Panc1 (cell line): ENCODE results near the gene FGF4. TPM values are rescaled to one million over a fixed set of nuclear protein-coding genes. Genes with fewer than 3 reads are reported as not detected.

Experiments used
- ATAC-seq: fragments of 200-7000 bp; cut with Tn5 transposase; 2 replicates; pipeline ENCODE4 v1.9.1; 2020; ENCODE audit warnings: mild to moderate bottlenecking, moderate library complexity
- BruUV-seq: library from RNA; stranded (reverse); fragments of 400-500 nt; replicated peaks from 2 replicates; lab custom pipeline; 2021; lab: Mats Ljungman, UMichigan
- CTCF ChIA-PET: fragments of 300-600 bp; sonication (Branson Sonifier 250); formaldehyde crosslinking; loops from one replicate; lab custom pipeline; 2022; ENCODE audit warnings: antibody characterized with exemption; lab: Charles Lee
- POLR2A ChIA-PET: fragments of 300-600 bp; sonication (Branson Sonifier 250); formaldehyde crosslinking; loops from one replicate; lab custom pipeline; 2022; ENCODE audit warnings: antibody characterized with exemption; lab: Charles Lee
- DNase-seq: peaks from one replicate; pipeline ENCODE4 v3.0.0-alpha.2; 2010; ENCODE audit warnings: low read depth, low spot score
- H3K27ac ChIP-seq: 2 replicates; pipeline ENCODE4 v1.5.1; 2011; ENCODE audit warnings: mild to moderate bottlenecking, low read length, inconsistent platforms
- H3K27me3 ChIP-seq: fragments of 200-500 bp; sonication (Bioruptor generic); 2 replicates; pipeline ENCODE4 v1.6.0; 2014; ENCODE audit warnings: low read length, inconsistent platforms; ENCODE audit not compliant: control insufficient read depth, insufficient read depth
- H3K36me3 ChIP-seq: fragments of 200-500 bp; sonication (Bioruptor generic); 2 replicates; pipeline ENCODE4 v1.5.1; 2014; ENCODE audit warnings: inconsistent platforms, mild to moderate bottlenecking, low read length, moderate library complexity; ENCODE audit not compliant: control insufficient read depth, insufficient read depth
- H3K4me1 ChIP-seq: 2 replicates; pipeline ENCODE4 v1.5.1; 2011; ENCODE audit warnings: inconsistent platforms, mild to moderate bottlenecking, low read length, moderate library complexity; ENCODE audit not compliant: control insufficient read depth, insufficient read depth
- H3K4me3 ChIP-seq, 2 experiments: 2 replicates each; pipeline ENCODE4 v1.5.1; 2011 to 2012; ENCODE audit warnings: low read depth in 2 of 2, low read length in 2 of 2, mild to moderate bottlenecking in 2 of 2, inconsistent platforms in 1 of 2, moderate library complexity in 1 of 2
- H3K9me3 ChIP-seq: fragments of 200-500 bp; sonication (Bioruptor generic); 2 replicates; pipeline ENCODE4 v1.5.1; 2014; ENCODE audit warnings: low read depth, mild to moderate bottlenecking, inconsistent platforms, low read length, moderate library complexity; ENCODE audit not compliant: control insufficient read depth, insufficient read depth
- POLR2AphosphoS5 ChIP-seq: IDR thresholded peaks from 2 replicates; pipeline ENCODE4 v1.6.1; 2012; ENCODE audit warnings: mild to moderate bottlenecking, low read depth, low read length, moderate library complexity
- SIN3A ChIP-seq: IDR thresholded peaks from 2 replicates; pipeline ENCODE4 v1.6.1; 2012; ENCODE audit warnings: low read depth, mild to moderate bottlenecking, low read length, moderate library complexity, borderline replicate concordance; ENCODE audit not compliant: insufficient read depth
- TCF7L2 ChIP-seq: IDR thresholded peaks from 2 replicates; pipeline ENCODE4 v1.6.1; 2011; ENCODE audit warnings: mild to moderate bottlenecking, low read depth, low read length, inconsistent platforms
- in situ Hi-C: cut with HindIII; loops from 2 replicates; pipeline ENCODE4 v1.10.0; 2016; ENCODE audit warnings: low sequenced_read_pairs, low pct_unique_long_range_greater_than_20kb
- intact Hi-C: fragments of 100-400 bp; cut with micrococcal nuclease; formaldehyde crosslinking; loops from one replicate; pipeline ENCODE4 v1.10.0; 2022; ENCODE audit not compliant: unreplicated experiment
- total RNA-seq: library from RNA; stranded (reverse); gene quantifications from one replicate; pipeline ENCODE4 v1.2.1, GENCODE V29; 2021; ENCODE audit not compliant: unreplicated experiment
- TF ChIP-seq, protein P1 (sequence below), 2 experiments: IDR thresholded peaks; 2 replicates each; pipeline ENCODE4 v1.6.1; 2011 to 2012; ENCODE audit warnings: low read depth in 2 of 2, control low read depth in 1 of 2, low read length in 1 of 2, mild to moderate bottlenecking in 1 of 2, moderate library complexity in 1 of 2; ENCODE audit not compliant: insufficient read depth in 1 of 2
- TF ChIP-seq, protein P2 (sequence below): fragments of 450-650 bp; IDR thresholded peaks from 2 replicates; pipeline ENCODE4 v1.5.1; 2017; ENCODE audit warnings: mild to moderate bottlenecking

The FGF4 gene
- total RNA-seq, 1 experiment from 2014 or later, result not detected

DNA sequence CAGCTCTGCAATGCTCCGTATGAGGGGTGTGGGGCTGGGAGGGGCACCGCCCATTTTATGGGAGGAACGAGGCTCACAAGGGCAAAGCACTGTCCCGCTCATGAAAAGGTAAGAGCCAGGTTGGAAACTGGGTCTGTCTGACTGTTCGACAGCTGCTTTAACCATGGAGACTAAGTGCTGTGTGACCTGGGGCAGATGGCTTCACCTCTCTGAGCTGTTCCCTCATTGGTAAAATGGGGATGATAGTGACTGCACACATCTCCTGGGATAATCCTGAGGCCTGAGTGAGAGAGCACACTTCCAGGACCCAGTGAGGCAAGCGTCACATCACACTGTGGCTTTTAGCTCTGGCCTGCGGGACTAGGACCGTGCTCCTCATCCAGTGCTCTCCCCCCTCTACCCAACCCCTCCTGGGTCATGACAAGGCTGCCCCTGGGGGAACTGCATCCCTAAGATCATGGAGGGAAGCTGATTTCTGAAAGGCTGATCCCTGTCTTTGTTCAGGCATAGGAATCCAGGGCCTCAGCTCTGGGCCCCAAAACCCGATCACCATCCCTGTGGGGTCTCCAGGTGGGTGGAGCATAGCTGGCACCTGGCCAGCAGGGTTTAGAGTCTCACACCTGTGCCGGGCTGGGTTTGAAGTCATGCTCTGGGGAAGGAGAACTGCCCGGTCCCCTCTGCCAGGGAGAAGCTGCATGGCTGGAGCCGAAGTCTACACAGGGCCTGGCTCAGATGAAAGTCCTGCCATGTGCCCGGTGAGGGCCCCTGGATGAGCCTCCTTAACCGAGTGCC is 22.8 kb upstream of the FGF4 start:
- intact Hi-C loops, result no loop called here
- no peaks in the 10 kb centered on the region for H3K27me3 ChIP-seq
- no peak overlapping the region for H3K4me3 ChIP-seq
- no peaks in the 10 kb centered on the region for H3K9me3 ChIP-seq
- POLR2A ChIA-PET, result interaction anchor here (0.5 kb wide), 1 partner anchor 894 kb away, joined by 3 read pairs; the partner anchor contains the start of genes IGHMBP2 and MRPL21
- TF ChIP-seq POLR2AphosphoS5, result no peak
- TF ChIP-seq, protein P1, sequence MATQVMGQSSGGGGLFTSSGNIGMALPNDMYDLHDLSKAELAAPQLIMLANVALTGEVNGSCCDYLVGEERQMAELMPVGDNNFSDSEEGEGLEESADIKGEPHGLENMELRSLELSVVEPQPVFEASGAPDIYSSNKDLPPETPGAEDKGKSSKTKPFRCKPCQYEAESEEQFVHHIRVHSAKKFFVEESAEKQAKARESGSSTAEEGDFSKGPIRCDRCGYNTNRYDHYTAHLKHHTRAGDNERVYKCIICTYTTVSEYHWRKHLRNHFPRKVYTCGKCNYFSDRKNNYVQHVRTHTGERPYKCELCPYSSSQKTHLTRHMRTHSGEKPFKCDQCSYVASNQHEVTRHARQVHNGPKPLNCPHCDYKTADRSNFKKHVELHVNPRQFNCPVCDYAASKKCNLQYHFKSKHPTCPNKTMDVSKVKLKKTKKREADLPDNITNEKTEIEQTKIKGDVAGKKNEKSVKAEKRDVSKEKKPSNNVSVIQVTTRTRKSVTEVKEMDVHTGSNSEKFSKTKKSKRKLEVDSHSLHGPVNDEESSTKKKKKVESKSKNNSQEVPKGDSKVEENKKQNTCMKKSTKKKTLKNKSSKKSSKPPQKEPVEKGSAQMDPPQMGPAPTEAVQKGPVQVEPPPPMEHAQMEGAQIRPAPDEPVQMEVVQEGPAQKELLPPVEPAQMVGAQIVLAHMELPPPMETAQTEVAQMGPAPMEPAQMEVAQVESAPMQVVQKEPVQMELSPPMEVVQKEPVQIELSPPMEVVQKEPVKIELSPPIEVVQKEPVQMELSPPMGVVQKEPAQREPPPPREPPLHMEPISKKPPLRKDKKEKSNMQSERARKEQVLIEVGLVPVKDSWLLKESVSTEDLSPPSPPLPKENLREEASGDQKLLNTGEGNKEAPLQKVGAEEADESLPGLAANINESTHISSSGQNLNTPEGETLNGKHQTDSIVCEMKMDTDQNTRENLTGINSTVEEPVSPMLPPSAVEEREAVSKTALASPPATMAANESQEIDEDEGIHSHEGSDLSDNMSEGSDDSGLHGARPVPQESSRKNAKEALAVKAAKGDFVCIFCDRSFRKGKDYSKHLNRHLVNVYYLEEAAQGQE (IDR thresholded peaks at IDR 0.05; ENCODE audit: insufficient read depth in 1 of 2, low read depth in 2 of 2, low read length in 1 of 2), result no peak
- no peak for TF ChIP-seq SIN3A
- TF ChIP-seq, protein P2, sequence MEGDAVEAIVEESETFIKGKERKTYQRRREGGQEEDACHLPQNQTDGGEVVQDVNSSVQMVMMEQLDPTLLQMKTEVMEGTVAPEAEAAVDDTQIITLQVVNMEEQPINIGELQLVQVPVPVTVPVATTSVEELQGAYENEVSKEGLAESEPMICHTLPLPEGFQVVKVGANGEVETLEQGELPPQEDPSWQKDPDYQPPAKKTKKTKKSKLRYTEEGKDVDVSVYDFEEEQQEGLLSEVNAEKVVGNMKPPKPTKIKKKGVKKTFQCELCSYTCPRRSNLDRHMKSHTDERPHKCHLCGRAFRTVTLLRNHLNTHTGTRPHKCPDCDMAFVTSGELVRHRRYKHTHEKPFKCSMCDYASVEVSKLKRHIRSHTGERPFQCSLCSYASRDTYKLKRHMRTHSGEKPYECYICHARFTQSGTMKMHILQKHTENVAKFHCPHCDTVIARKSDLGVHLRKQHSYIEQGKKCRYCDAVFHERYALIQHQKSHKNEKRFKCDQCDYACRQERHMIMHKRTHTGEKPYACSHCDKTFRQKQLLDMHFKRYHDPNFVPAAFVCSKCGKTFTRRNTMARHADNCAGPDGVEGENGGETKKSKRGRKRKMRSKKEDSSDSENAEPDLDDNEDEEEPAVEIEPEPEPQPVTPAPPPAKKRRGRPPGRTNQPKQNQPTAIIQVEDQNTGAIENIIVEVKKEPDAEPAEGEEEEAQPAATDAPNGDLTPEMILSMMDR, result no peak
- TF ChIP-seq TCF7L2, result no peak
- DNase-seq, result no peak
- no peaks in the 10 kb centered on the region for H3K4me1 ChIP-seq
- H3K27ac ChIP-seq, result no peak overlapping the region
- peak; percentile 21; the same call in 1 of the 2 replicates for ATAC-seq
- BruUV-seq, result no TSS peak
- in situ Hi-C loops, result no loop called here
- CTCF ChIA-PET, result interaction anchor here (0.5 to 1.0 kb wide), 2 partner anchors 79 to 613 kb away, joined by 4 to 6 read pairs; no protein-coding TSS in a partner anchor
- no peaks in the 10 kb centered on the region for H3K36me3 ChIP-seq

DNA sequence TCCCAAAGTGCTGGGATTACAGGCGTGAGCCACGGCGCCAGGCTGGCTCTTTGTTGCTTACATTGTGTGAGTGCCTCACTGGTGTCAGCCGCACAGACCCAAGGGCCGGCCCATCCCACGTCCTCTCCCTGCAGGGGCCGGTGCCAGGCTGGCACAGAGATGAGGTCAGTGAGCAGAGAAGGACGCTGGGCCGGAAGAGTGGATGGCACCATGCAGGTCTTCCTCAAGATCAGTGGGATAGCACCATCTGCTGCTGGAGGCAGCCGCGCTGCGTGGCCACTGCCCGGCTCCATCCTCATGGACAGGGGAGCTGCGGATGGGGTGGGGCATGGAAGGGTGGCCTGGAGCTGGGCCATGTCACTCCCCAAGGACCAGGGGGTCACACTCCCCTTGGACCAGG is 22.0 kb upstream of the FGF4 start:
- no peak overlapping the region for H3K27ac ChIP-seq
- no peak overlapping the region for H3K4me3 ChIP-seq
- H3K36me3 ChIP-seq, result no peaks in the 10 kb centered on the region
- peak; percentile 69 for ATAC-seq
- no peaks in the 10 kb centered on the region for H3K9me3 ChIP-seq
- no peaks in the 10 kb centered on the region for H3K27me3 ChIP-seq
- no peak for DNase-seq
- BruUV-seq, result no TSS peak
- intact Hi-C loops (no loop called here), in situ Hi-C loops (no loop called here)
- no peak for TF ChIP-seq TCF7L2
- ChIA-PET CTCF (interaction anchor here (1.0 kb wide), 1 partner anchor 79 kb away, joined by 4 read pairs; no protein-coding TSS in a partner anchor), POLR2A (no interaction called here)
- no peaks in the 10 kb centered on the region for H3K4me1 ChIP-seq

DNA sequence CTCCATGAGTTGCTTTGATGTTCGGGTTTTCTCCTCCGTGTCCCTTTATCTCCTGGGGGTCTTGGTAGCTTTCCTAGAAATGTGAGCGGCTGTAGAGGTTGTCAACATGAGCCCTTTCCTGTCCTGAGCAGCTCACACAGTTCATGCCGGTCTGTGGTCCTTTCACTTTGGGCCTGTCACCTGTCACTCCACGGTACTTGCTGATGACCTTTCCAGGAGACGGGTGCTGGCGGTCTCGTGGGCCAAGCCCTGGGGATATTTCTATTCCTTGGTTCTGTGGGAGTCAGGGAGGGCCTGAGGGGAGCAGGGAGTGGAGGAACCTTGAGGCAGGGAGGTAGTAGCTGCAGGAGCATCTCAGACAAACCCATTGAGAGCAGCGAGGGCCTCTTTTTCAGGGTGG is 20.9 kb upstream of the FGF4 start:
- in situ Hi-C loops, result no loop called here
- ChIA-PET CTCF (interaction anchor here (0.6 kb wide), 1 partner anchor 379 kb away, joined by 6 read pairs; no protein-coding TSS in a partner anchor), POLR2A (no interaction called here)
- H3K27me3 ChIP-seq, result no peaks in the 10 kb centered on the region
- ATAC-seq (no peak), DNase-seq (no peak)
- no peak overlapping the region for H3K4me3 ChIP-seq
- BruUV-seq, result no TSS peak
- intact Hi-C loops, result no loop called here
- no peak overlapping the region for H3K27ac ChIP-seq
- no peaks in the 10 kb centered on the region for H3K36me3 ChIP-seq
- no peaks in the 10 kb centered on the region for H3K9me3 ChIP-seq
- TF ChIP-seq, protein P2, result no peak
- TF ChIP-seq TCF7L2, result no peak
- TF ChIP-seq POLR2AphosphoS5, result no peak
- TF ChIP-seq, protein P1 (IDR thresholded peaks at IDR 0.05; ENCODE audit: insufficient read depth in 1 of 2, low read depth in 2 of 2, low read length in 1 of 2), result no peak
- TF ChIP-seq SIN3A, result no peak
- H3K4me1 ChIP-seq, result no peaks in the 10 kb centered on the region
